Measurements from ENCODE around the gene CISTR. TPM values are rescaled to one million over a fixed set of nuclear protein-coding genes. Genes with fewer than 3 reads are reported as not detected.

The CISTR gene
- total and polyA plus RNA-seq, 2 donors = not detected

DNA sequence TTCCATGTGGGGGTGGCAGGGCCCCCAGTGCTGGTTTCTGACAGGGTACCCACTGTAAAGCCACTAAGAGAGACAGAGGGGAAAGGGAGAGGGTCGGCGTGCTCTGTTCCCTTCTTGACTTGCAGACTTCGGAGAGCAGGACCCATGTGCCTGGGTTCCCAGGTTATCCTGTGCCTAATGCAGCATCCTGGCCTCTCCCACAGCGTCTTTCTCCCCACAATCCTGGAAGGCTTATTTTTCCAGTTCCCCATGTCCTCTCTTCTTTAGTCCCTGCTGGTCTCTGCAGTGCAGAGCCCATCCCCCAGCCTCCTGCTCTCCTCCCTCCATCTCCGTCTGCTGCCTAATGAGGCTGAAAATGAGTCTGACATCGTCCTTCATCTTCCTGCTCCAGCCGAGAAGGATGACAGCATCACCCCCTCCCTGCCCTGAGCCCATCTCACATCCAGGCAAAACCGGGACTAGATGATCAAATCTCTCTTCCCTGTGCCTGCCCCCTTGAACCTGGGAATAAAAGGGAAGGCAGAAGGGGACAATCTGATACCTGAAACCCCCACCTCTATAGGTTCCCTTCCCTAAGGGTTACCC is 39.6 kb downstream of the CISTR start:
- no peak overlapping the region for H3K4me3 ChIP-seq (ENCODE audit: low read depth, low read length)

DNA sequence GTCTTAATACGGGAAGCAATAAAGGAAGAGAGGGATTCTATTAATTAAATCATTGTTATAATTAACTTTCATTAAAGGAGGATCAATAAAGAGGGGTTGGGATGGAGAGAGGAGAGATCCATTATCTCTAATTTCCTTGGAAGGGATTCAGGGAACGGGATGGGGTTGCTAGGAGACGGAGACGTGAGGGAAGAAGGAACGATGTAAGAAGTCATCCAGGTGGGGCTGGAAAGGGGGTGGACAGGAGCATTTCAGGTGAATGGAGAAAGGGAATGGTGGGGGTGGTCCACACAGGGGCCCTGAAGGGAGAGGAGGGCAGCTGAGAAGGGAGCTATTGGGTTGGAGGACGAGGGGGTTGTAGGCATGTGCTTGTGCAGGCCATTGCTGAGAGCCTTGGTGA is 41.7 kb downstream of the CISTR start:
- no peak for DNase-seq (ENCODE audit: extremely low spot score)
- 32% methylated on average over 6 of the region's 6 CpGs for WGBS

More for the DNA sequence above, 39.6 kb downstream of the CISTR start:
- peaks cover 5% of the 10 kb centered on the region for H3K36me3 ChIP-seq (ENCODE audit: insufficient read depth)
- WGBS = 75% methylated on average over 8 of the region's 8 CpGs
- H3K4me1 ChIP-seq (ENCODE audit: insufficient read depth) = no peaks in the 10 kb centered on the region
- no peak overlapping the region for H3K27ac ChIP-seq (ENCODE audit: low read depth)
- DNase-seq (ENCODE audit: extremely low spot score) = no peak

DNA sequence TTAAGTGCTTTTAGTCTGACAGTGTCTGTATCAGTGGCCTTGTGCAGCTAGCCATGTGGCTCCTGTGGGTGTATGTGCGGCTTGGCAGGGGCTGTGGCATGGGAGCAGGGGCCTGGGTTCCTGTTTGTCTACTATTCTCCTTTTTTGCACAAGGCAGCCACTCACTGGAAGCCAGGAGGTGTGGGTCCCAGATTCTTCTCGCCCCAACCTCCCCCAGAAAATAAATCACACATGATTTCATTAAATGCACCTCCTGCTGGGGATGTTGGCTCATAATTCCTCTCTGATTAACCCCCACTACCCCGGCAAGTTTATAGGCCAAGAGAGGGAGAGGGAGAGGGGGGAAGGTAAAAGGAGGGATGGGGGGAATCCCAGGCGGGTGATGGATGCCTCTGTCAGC is 42.1 kb downstream of the CISTR start:
- no peak overlapping the region for H3K27ac ChIP-seq (ENCODE audit: low read depth)
- H3K36me3 ChIP-seq (ENCODE audit: insufficient read depth) = peaks cover 5% of the 10 kb centered on the region
- no peak for DNase-seq (ENCODE audit: extremely low spot score)
- H3K4me3 ChIP-seq (ENCODE audit: low read depth, low read length) = no peak overlapping the region
- H3K4me1 ChIP-seq (ENCODE audit: insufficient read depth) = no peaks in the 10 kb centered on the region
- WGBS = 34% methylated on average over 4 of the region's 4 CpGs

More for the DNA sequence above, 41.7 kb downstream of the CISTR start:
- no peaks in the 10 kb centered on the region for H3K4me1 ChIP-seq (ENCODE audit: insufficient read depth)
- no peak overlapping the region for H3K4me3 ChIP-seq (ENCODE audit: low read depth, low read length)
- H3K36me3 ChIP-seq (ENCODE audit: insufficient read depth) = peaks cover 5% of the 10 kb centered on the region
- H3K27ac ChIP-seq (ENCODE audit: low read depth) = no peak overlapping the region

DNA sequence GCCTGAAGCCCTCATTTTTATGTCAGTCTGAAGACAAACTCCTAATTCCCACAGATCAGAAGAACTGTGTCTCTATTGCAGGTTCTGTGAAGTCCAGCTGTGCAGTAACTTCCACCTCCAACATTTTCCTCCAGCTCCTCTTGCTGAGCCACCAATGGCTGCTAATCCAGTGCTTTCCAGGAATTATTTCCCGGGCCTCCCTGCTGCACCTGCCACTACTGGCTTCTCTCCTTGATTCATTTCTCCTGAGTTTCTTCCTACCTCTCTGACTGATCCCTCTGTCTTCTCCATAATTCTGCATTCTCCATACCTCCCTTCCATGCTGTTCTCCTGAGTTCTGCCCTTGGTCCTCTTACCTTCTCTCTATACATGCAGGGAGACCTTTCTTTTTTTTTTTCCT is 45.7 kb downstream of the CISTR start:
- H3K4me1 ChIP-seq (ENCODE audit: insufficient read depth) = no peaks in the 10 kb centered on the region
- no peak overlapping the region for H3K27ac ChIP-seq (ENCODE audit: low read depth)
- no peaks in the 10 kb centered on the region for H3K36me3 ChIP-seq (ENCODE audit: insufficient read depth)
- 57% methylated on average over 1 of the region's 1 CpG for WGBS
- DNase-seq (ENCODE audit: extremely low spot score) = no peak
- no peak overlapping the region for H3K4me3 ChIP-seq (ENCODE audit: low read depth, low read length)

DNA sequence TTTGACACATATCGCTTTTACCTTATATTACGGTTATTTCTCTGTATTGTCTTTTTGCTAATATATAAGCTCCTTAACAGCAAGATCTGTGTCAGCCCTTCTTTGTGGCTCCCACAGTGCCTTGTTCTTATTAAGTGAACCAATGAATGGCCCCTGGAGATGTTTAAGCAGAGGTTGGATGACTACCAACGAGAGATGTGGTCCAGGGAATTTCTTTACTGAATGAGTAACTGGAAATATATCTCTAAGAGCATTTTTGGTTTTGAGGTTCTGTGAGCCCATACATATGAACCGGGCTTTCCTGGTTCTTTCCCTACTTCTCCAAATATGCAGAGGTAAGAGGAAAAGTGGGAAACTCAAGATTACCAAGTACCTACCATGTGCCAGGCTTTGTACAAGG is 48.0 kb downstream of the CISTR start:
- Histone ChIP-seq H3K27ac (ENCODE audit: low read depth) (no peak overlapping the region), H3K4me3 (ENCODE audit: low read depth, low read length) (no peak overlapping the region), H3K4me1 (ENCODE audit: insufficient read depth) (no peaks in the 10 kb centered on the region), H3K36me3 (ENCODE audit: insufficient read depth) (no peaks in the 10 kb centered on the region)
- no peak for DNase-seq (ENCODE audit: extremely low spot score)
- 73% methylated on average over 4 of the region's 4 CpGs for WGBS

DNA sequence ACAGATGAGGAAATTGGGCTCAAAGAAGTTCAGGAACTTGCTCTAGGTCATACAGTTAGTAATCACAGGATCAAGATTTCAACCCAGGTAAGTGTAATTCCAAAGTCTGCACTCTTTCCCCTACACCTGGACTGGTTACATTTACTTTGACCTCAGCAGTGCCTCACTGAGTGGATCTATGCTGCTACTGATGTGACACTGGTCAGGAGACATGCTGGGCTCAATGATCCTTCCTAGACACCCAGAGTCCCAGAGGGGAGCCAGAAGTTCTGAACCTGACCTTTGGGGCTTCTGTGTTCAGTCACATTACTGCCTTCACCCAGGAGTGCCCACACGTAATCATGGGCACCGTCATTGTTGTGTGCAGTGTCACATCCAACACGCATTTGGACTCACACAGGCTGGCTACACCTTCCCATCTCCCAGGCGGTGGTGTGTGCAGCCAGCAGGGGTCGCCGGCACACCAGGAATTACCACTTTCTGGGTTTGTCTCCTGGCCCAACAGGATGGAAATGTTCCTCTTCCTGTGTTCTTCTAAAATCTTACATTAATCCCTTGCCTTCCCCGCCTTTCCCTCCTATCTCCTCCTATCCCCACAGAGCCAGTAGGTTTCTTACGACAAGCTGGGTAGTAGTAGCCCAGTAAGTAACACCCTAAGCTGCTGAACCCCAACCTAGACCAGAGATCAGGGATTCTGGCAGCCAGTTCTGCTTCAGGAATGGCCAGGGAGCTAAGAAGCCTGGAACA is 50.1 kb downstream of the CISTR start:
- no peak overlapping the region for H3K4me3 ChIP-seq (ENCODE audit: low read depth, low read length)
- WGBS = 3% methylated on average over 8 of the region's 8 CpGs
- no peak for DNase-seq (ENCODE audit: extremely low spot score)
- no peak overlapping the region for H3K27ac ChIP-seq (ENCODE audit: low read depth)
- no peaks in the 10 kb centered on the region for H3K4me1 ChIP-seq (ENCODE audit: insufficient read depth)
- no peaks in the 10 kb centered on the region for H3K36me3 ChIP-seq (ENCODE audit: insufficient read depth)

DNA sequence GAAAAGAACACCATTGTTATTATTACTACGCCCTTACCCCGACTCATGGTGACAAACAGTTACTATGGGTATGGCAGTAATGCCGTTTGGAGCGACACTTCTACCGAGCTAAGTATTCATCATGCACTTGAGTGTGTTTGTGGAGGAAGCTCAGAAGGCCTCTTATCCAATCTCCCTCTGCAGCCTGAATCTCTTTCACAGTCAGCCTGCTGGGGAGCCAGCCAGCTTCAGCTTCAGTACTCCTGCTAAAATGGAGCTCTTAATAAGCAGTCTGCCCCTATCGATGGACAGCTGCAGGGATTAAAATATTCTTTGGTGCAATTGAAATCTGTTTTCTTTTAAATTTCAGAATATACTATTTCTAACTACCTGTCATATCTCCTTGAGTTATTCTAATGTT is 51.2 kb downstream of the CISTR start:
- Histone ChIP-seq H3K4me1 (ENCODE audit: insufficient read depth) (no peaks in the 10 kb centered on the region), H3K4me3 (ENCODE audit: low read depth, low read length) (no peak overlapping the region), H3K36me3 (ENCODE audit: insufficient read depth) (no peaks in the 10 kb centered on the region), H3K27ac (ENCODE audit: low read depth) (no peak overlapping the region)
- no peak for DNase-seq (ENCODE audit: extremely low spot score)
- WGBS = 55% methylated on average over 6 of the region's 6 CpGs

DNA sequence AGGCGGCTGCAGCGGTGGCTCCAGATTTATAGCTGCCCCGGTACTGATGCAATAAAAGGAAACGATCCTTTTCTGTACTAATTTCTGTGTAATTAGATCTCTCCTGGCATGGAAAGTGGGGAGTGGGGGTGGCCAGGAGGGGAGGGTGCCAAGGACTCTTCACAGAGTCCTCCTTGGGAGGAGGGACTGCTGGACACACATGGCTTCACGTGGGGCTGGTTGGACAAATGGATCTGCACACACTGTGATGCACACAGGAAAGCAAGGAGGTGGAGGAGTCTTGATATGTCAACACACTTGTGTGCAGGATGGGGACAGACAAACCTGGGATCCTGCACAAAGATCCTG is 52.1 kb downstream of the CISTR start:
- Histone ChIP-seq H3K36me3 (ENCODE audit: insufficient read depth) (no peaks in the 10 kb centered on the region), H3K27ac (ENCODE audit: low read depth) (no peak overlapping the region), H3K4me1 (ENCODE audit: insufficient read depth) (no peaks in the 10 kb centered on the region), H3K4me3 (ENCODE audit: low read depth, low read length) (no peak overlapping the region)
- 24% methylated on average over 5 of the region's 5 CpGs for whole genome bisulfite sequencing
- no peak for DNase-seq (ENCODE audit: extremely low spot score)

DNA sequence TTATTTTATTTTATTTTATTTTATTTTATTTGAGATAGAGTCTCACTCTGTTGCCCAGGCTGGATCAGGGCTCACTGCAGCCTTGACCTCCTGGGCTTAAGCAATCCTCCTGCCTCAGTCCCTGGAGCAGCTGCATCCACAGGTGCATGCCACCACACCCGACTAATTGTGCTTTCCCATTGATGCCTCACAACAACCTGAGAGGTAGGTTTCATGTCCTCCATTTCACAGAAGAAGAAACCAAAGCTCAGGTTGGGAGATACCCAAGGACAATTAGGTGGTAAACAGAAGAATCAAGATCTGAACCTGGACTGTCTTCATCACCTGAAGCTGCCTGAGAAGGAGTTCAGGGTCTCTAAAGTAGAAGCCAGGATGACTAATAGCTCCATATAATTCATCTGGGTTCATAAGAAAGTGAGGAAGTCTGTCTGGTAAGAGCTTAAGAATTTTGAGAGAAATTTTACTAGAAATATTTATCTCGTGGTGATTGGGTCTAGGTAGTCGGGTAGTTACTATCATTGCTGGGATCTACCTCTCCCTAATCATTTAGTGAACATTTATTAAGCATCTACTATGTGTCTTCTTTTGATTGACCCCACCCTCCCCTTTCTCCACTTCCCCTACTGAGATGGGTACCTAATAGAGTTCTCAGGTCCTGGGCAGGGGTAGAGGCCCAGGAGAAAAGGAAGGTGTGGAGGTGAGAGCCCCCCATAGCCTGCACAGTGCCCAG is 52.7 kb downstream of the CISTR start:
- H3K27ac ChIP-seq (ENCODE audit: low read depth) = no peak overlapping the region
- H3K4me3 ChIP-seq (ENCODE audit: low read depth, low read length) = no peak overlapping the region
- no peaks in the 10 kb centered on the region for H3K4me1 ChIP-seq (ENCODE audit: insufficient read depth)
- 55% methylated on average over 3 of the region's 3 CpGs for WGBS
- no peaks in the 10 kb centered on the region for H3K36me3 ChIP-seq (ENCODE audit: insufficient read depth)
- DNase-seq (ENCODE audit: extremely low spot score) = no peak

DNA sequence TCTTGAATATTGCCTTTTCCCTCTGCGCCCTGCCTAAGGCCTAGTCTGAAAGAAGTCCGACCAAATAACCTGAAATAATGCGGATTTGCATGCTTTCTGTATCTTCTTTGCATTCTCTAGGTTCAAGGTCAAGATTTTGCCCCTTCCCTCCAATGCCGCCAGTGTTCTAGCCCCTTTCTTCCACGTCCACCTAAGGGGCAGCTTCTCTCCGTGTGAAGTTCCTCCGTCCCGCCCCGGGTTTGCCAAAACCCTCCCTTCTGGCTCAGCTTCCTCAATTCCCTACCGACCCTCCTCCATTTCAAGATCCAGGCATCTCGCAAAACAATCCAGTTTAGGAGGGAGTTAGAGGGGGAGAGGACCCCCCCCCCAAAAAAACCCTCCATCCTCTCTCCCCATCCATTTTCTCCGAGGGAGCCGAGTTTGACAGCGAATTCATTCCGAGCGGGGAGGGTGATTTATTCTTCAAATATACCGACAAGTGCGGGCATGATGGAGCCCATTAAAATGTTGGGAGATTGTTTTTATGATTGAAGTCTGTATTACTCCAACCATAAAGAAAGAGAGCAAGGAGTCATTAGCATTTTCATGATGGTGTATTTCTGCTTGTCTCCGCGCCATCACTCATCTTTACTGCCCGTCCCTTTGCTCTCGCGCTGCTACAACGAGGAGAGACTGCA is 55.0 kb downstream of the CISTR start:
- H3K4me3 ChIP-seq (ENCODE audit: low read depth, low read length) = peak overlapping the region; percentile 19
- H3K36me3 ChIP-seq (ENCODE audit: insufficient read depth) = no peaks in the 10 kb centered on the region
- no peaks in the 10 kb centered on the region for H3K4me1 ChIP-seq (ENCODE audit: insufficient read depth)
- DNase-seq (ENCODE audit: extremely low spot score) = no peak
- H3K27ac ChIP-seq (ENCODE audit: low read depth) = no peak overlapping the region
- WGBS = 45% methylated on average over 24 of the region's 24 CpGs

Other genes with a start within 250 kb of the CISTR start
- gene NPFF, start 244.5 kb downstream of the CISTR start, total RNA-seq = not detected
- not detected for gene NPFF, start 244.5 kb downstream of the CISTR start, polyA plus RNA-seq
- 24.1 TPM for gene ATF7, start 125.6 kb downstream of the CISTR start, total RNA-seq
- gene ATF7, start 125.6 kb downstream of the CISTR start, polyA plus RNA-seq = 28.2 TPM
- 109 TPM for gene ATP5MC2, start 75.9 kb downstream of the CISTR start, total RNA-seq
- 513 TPM for gene ATP5MC2, start 75.9 kb downstream of the CISTR start, polyA plus RNA-seq
- gene CALCOCO1, start 24.5 kb downstream of the CISTR start, total RNA-seq = 85.4 TPM
- gene CALCOCO1, start 24.5 kb downstream of the CISTR start, polyA plus RNA-seq = 280 TPM
- gene HOXC13, start 186.9 kb upstream of the CISTR start, total RNA-seq = not detected
- 0.19 TPM for gene HOXC13, start 186.9 kb upstream of the CISTR start, polyA plus RNA-seq
- gene HOXC12, start 202.9 kb upstream of the CISTR start, total RNA-seq = not detected
- 0.04 TPM for gene HOXC12, start 202.9 kb upstream of the CISTR start, polyA plus RNA-seq
- 1.5 TPM for gene HOXC11, start 221.1 kb upstream of the CISTR start, total RNA-seq
- 1.3 TPM for gene HOXC11, start 221.1 kb upstream of the CISTR start, polyA plus RNA-seq
- 1.1 TPM for gene HOTAIR, start 223.0 kb upstream of the CISTR start, total RNA-seq
- 6.3 TPM for gene HOTAIR, start 223.0 kb upstream of the CISTR start, polyA plus RNA-seq
- gene HOXC10, start 233.2 kb upstream of the CISTR start, total RNA-seq = 1.6 TPM
- gene HOXC10, start 233.2 kb upstream of the CISTR start, polyA plus RNA-seq = 2.8 TPM
- 1.8 TPM for gene HOXC9, start 248.2 kb upstream of the CISTR start, total RNA-seq
- 0.73 TPM for gene HOXC9, start 248.2 kb upstream of the CISTR start, polyA plus RNA-seq